HG03139 (cell line): ENCODE measurements around the gene CLTC.

ENCODE experiments used
- ATAC-seq: cut with Tn5 transposase; IDR thresholded peaks from one replicate; pipeline ENCODE4 v1.9.1; 2021; ENCODE audit not compliant: unreplicated experiment

The CLTC gene

DNA sequence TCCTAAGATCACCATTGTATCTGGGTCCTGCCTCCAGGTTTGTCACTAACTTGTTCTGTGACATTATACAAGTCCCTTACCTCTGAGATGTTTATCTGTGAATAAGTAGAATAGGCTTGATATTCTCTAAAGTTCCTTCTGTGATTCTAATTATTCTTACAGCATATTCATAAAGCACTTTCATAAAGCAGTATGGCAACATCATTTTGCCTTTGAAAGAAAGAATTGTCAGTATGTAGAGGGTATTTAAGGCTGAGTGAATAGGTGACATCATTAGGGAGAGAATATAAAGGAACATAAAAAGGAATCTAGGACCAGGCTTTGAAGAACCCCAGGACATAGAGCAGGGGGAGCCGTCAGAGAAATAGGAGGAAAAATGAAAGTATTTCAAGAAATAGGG is 103.3 kb downstream of the CLTC start:
- no peak for ATAC-seq

DNA sequence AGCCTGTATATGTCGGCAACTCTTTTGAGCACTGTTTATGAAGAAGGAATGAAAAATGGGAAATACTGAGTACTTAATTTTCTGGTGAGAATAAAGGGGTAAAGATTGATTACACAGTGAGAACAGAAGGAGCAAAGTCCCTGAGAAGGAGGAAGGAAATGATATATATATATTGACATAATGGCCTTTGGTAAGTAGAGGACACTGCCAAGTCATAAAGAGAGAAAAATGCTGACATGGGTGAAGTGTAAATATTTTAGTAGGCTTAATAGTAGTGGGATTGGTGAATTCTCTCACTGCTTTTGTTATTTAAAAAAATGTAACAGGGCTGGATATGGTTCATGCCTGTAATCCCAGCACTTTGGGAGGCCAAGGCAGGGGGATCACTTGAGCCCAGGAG is 103.9 kb downstream of the CLTC start:
- no peak for ATAC-seq

- ATAC-seq: no peak
These were observed 106.0 kb downstream of the CLTC start for GRCh38 chr17:59725691-59726090.

GRCh38 chr17:59727817-59728533 is 108.3 kb downstream of the CLTC start:
- no peak for ATAC-seq

- ATAC-seq: no peak
These were observed 110.7 kb downstream of the CLTC start for GRCh38 chr17:59730268-59730834.

- ATAC-seq: no peak
These were observed 114.0 kb downstream of the CLTC start for GRCh38 chr17:59733697-59734096.

DNA sequence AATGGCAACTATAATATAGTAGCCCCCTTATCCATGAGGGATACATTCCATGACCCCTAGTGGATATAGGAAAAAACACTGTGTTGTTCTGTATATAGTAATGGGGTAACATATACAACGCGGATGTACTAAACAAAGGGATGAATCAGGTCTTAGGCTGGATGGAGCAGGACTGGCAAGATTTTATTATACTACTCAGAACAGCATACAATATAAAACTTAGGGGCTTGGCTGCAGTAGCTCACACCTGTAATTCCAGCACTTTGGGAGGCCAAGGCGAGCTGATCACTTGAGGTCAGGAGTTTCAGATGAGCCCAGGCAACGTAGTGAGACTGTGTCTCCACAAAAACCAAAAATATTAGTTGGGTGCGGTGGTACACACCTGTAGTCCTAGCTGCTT is 114.5 kb downstream of the CLTC start:
- ATAC-seq: no peak

DNA sequence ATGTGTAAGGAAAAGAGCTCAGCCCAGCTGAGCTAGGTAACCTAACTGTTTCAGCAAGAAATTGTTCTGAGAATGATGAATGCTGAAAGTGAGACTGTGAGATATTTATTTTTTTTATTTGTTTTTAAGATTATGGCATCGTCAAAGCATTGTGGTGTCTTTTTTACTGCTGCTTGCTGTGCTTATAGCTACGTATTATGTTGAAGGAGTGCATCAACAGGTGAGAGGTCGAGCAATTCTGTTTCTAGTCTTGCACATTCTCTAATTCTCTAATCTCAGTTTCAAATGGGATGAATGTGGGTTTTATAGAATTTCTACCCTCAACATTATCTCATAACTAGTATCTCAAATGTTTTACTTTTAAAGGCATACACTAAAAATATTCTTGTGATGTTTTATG is 117.6 kb downstream of the CLTC start:
- no peak for ATAC-seq

- ATAC-seq: no peak
These were observed 124.1 kb downstream of the CLTC start for GRCh38 chr17:59743842-59744241.

DNA sequence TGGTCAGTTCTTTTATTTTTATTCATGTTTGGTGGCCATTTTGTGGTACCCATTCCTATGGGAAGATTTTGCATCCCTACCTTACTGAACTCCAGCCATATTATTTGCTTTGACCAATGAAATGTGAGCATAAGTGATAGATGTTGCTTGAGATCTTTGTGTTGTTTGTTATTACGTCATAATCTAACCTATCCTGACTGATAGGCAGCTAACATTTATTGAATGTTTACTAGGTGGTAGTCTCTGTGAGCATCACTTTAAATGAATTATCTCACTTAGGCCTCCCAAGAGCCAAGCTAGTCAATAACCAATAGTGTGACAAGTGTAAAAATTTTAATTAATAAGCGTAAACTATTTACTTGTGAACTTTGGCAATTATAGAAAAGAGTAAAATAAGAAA is 125.3 kb downstream of the CLTC start:
- no peak for ATAC-seq
